Neural cell (in vitro differentiated cells): ENCODE measurements around the gene LRRK2. TPM values are rescaled to one million over a fixed set of nuclear protein-coding genes. Genes with fewer than 3 reads are reported as not detected.

Experiments
- H2AFZ ChIP-seq: fragments of 200-600, 300-800 bp; sonication (generic), shearing (Covaris generic); 2 replicates; pipeline ENCODE4 v1.6.0; 2014; ENCODE audit warnings: low read depth, mild to moderate bottlenecking, antibody characterized with exemption, low read length, moderate library complexity
- H3F3A ChIP-seq: fragments of 200-600 bp; shearing (Covaris generic); 2 replicates; pipeline ENCODE4 v1.6.1; 2016; ENCODE audit warnings: mild to moderate bottlenecking, moderate library complexity, mixed read lengths, antibody characterized with exemption, low read length; ENCODE audit not compliant: insufficient read depth, poor library complexity, severe bottlenecking
- H3K27ac ChIP-seq: fragments of 200-600, 300-800 bp; sonication (generic), shearing (Covaris generic); 2 replicates; pipeline ENCODE4 v1.5.1; 2014; ENCODE audit warnings: mild to moderate bottlenecking, low read length, moderate library complexity
- H3K27me3 ChIP-seq: fragments of 300-800, 200-600 bp; sonication (generic), shearing (Covaris generic); 2 replicates; pipeline ENCODE4 v1.6.0; 2014; ENCODE audit warnings: mild to moderate bottlenecking, low read depth, low read length, moderate library complexity; ENCODE audit not compliant: insufficient read depth
- H3K36me3 ChIP-seq: fragments of 300-800, 200-600 bp; sonication (generic), shearing (Covaris generic); 2 replicates; pipeline ENCODE4 v1.5.1; 2014; ENCODE audit warnings: mild to moderate bottlenecking, antibody characterized with exemption, low read length, moderate library complexity; ENCODE audit not compliant: insufficient read depth
- H3K4me2 ChIP-seq: fragments of 300-800, 200-600 bp; sonication (generic), shearing (Covaris generic); 2 replicates; pipeline ENCODE4 v1.6.0; 2014; ENCODE audit warnings: mild to moderate bottlenecking, low read length
- H3K4me3 ChIP-seq: fragments of 300-800, 200-600 bp; sonication (generic), shearing (Covaris generic); 2 replicates; pipeline ENCODE4 v1.5.1; 2014; ENCODE audit warnings: mild to moderate bottlenecking, low read length, moderate library complexity
- H3K79me2 ChIP-seq: fragments of 200-600 bp; shearing (Covaris generic); replicated peaks from 2 replicates; pipeline ENCODE4 v1.6.0; 2014; ENCODE audit warnings: mild to moderate bottlenecking, low read length, moderate library complexity; ENCODE audit not compliant: insufficient read depth
- H3K9ac ChIP-seq: fragments of 300-800, 200-600 bp; sonication (generic), shearing (Covaris generic); 2 replicates; pipeline ENCODE4 v1.6.1; 2016; ENCODE audit warnings: mild to moderate bottlenecking, low read length, mixed read lengths
- H3K9me2 ChIP-seq: fragments of 200-600 bp; shearing (Covaris generic); 2 replicates; pipeline ENCODE4 v1.6.1; 2016; ENCODE audit warnings: mild to moderate bottlenecking, low read length, mixed read lengths; ENCODE audit not compliant: insufficient read depth
- H3K9me3 ChIP-seq: fragments of 200-600, 300-800 bp; sonication (generic), shearing (Covaris generic); 2 replicates; pipeline ENCODE4 v1.6.1; 2016; ENCODE audit warnings: mild to moderate bottlenecking, mixed run types, low read length, moderate library complexity, mixed read lengths
- H4K20me1 ChIP-seq: fragments of 200-600 bp; shearing (Covaris generic); 2 replicates; pipeline ENCODE4 v1.6.1; 2016; ENCODE audit warnings: mild to moderate bottlenecking, mixed run types; ENCODE audit not compliant: insufficient read depth
- CTCF ChIP-seq: fragments of 450-650 bp; IDR thresholded peaks from 2 replicates; pipeline ENCODE4 v1.5.1; 2014; ENCODE audit warnings: antibody characterized with exemption, mild to moderate bottlenecking, moderate library complexity; ENCODE audit not compliant: poor library complexity, severe bottlenecking
- EP300 ChIP-seq: fragments of 450-650 bp; conservative IDR thresholded peaks from 2 replicates; pipeline ENCODE4 v1.6.1; 2014; ENCODE audit warnings: antibody characterized with exemption, mild to moderate bottlenecking, moderate library complexity; ENCODE audit not compliant: poor library complexity, severe bottlenecking
- EZH2 ChIP-seq: fragments of 200-600, 300-800 bp; shearing (Covaris generic), sonication (generic); IDR thresholded peaks from 2 replicates; pipeline ENCODE4 v1.6.1; 2014; ENCODE audit warnings: antibody characterized with exemption, low read length, borderline replicate concordance, mild to moderate bottlenecking; ENCODE audit not compliant: insufficient read depth, poor library complexity, severe bottlenecking
- MXI1 ChIP-seq: fragments of 450-650 bp; conservative IDR thresholded peaks from 2 replicates; pipeline ENCODE4 v1.6.1; 2014; ENCODE audit warnings: antibody characterized with exemption, mild to moderate bottlenecking; ENCODE audit not compliant: poor library complexity, severe bottlenecking
- POLR2AphosphoS5 ChIP-seq: IDR thresholded peaks from 2 replicates; pipeline ENCODE4 v1.6.1; 2012
- RAD21 ChIP-seq: fragments of 450-650 bp; conservative IDR thresholded peaks from 2 replicates; pipeline ENCODE4 v1.6.1; 2014; ENCODE audit warnings: antibody characterized with exemption, mild to moderate bottlenecking, moderate library complexity
- REST ChIP-seq: IDR thresholded peaks from 2 replicates; pipeline ENCODE4 v1.6.1; 2012; ENCODE audit warnings: borderline replicate concordance
- SMC3 ChIP-seq: fragments of 450-650 bp; conservative IDR thresholded peaks from 2 replicates; pipeline ENCODE4 v1.6.1; 2014; ENCODE audit warnings: antibody characterized with exemption, mild to moderate bottlenecking, moderate library complexity; ENCODE audit not compliant: poor library complexity
- TAF1 ChIP-seq: IDR thresholded peaks from 2 replicates; pipeline ENCODE4 v1.6.1; 2012; ENCODE audit warnings: low read depth
- polyA plus RNA-seq: library from polyadenylated mRNA; depleted of rRNA; stranded (reverse); fragments of >200 nt; gene quantifications from 2 replicates; pipeline ENCODE4 v1.2.3, GENCODE V29; 2014

Gene LRRK2
- polyA plus RNA-seq, 1 donor from 2014 or later = 0.54 TPM

- H3K9ac ChIP-seq = no peak overlapping the region
- H2AFZ ChIP-seq = no peak overlapping the region
- TF ChIP-seq SMC3 = no peak
- TF ChIP-seq POLR2AphosphoS5 = no peak
- no peak for TF ChIP-seq EZH2
- no peak for TF ChIP-seq CTCF
- TF ChIP-seq RAD21 = no peak
- TF ChIP-seq TAF1 = no peak
- no peak overlapping the region for H3K4me2 ChIP-seq
- H3K27me3 ChIP-seq = no peaks in the 10 kb centered on the region
- no peak overlapping the region for H3K4me3 ChIP-seq
- H3K27ac ChIP-seq = no peak overlapping the region
- H4K20me1 ChIP-seq = no peaks in the 10 kb centered on the region
- no peaks in the 10 kb centered on the region for H3K79me2 ChIP-seq
- H3K9me3 ChIP-seq = no peaks in the 10 kb centered on the region
- no peaks in the 10 kb centered on the region for H3K9me2 ChIP-seq
- no peaks in the 10 kb centered on the region for H3F3A ChIP-seq
- H3K36me3 ChIP-seq = no peaks in the 10 kb centered on the region
These were observed 113.8 kb downstream of the LRRK2 start for GRCh38 chr12:40338621-40339020.

GRCh38 chr12:40342010-40342409, 117.2 kb downstream of the LRRK2 start:
- no peaks in the 10 kb centered on the region for H4K20me1 ChIP-seq
- H3K4me2 ChIP-seq = no peak overlapping the region
- no peaks in the 10 kb centered on the region for H3K9me2 ChIP-seq
- no peak overlapping the region for H3K27ac ChIP-seq
- H3K27me3 ChIP-seq = no peaks in the 10 kb centered on the region
- no peaks in the 10 kb centered on the region for H3K36me3 ChIP-seq
- no peaks in the 10 kb centered on the region for H3F3A ChIP-seq
- no peak overlapping the region for H3K9ac ChIP-seq
- TF ChIP-seq POLR2AphosphoS5 = no peak
- TF ChIP-seq SMC3 = no peak
- TF ChIP-seq EZH2 = no peak
- TF ChIP-seq REST = no peak
- TF ChIP-seq TAF1 = no peak
- TF ChIP-seq CTCF = no peak
- TF ChIP-seq EP300 = no peak
- no peak for TF ChIP-seq RAD21
- no peak for TF ChIP-seq MXI1
- H2AFZ ChIP-seq = no peak overlapping the region
- no peak overlapping the region for H3K4me3 ChIP-seq
- H3K9me3 ChIP-seq = no peaks in the 10 kb centered on the region
- H3K79me2 ChIP-seq = no peaks in the 10 kb centered on the region
